K562 (cell line): ENCODE measurements around the gene EGR1. TPM values are rescaled to one million over a fixed set of nuclear protein-coding genes. Genes with fewer than 3 reads are reported as not detected.
A peak's percentile ranks its signal among the peaks of the same experiment; 100 is the strongest.

ENCODE experiments used
- CBX3 ChIP-seq, 2 experiments: IDR thresholded peaks; 1 replicate in 1 of 2; 2 replicates in 1 of 2; pipeline ENCODE4 v1.6.1; 2012; ENCODE audit warnings: inconsistent platforms in 2 of 2, low read length in 2 of 2, borderline replicate concordance in 1 of 2, control low read depth in 1 of 2
- DDX20 ChIP-seq: fragments of 450-650 bp; IDR thresholded peaks from 2 replicates; pipeline ENCODE4 v1.6.1; 2016; ENCODE audit warnings: missing genetic modification characterization, low read depth, mild to moderate bottlenecking, missing compliant biosample characterization, moderate library complexity
- FOS ChIP-seq: IDR thresholded peaks from 3 replicates; pipeline ENCODE4 v1.6.1; 2011; ENCODE audit not compliant: insufficient read length; ENCODE audit errors: extremely low read depth
- HNRNPK ChIP-seq: fragments of 200-400 bp; formaldehyde crosslinking; IDR thresholded peaks from one replicate; pipeline ENCODE4 v1.6.1; 2018; ENCODE audit warnings: mild to moderate bottlenecking, low read depth, low read length; ENCODE audit not compliant: poor library complexity, severe bottlenecking
- ID3 ChIP-seq, 2 experiments: fragments of 250-450 bp in 1 of 2; fragments of 450-650 bp in 1 of 2; sonication (Bioruptor Pico) in 1 of 2; IDR thresholded peaks; 2 replicates each; pipeline versions ENCODE4 v1.6.1 to v1.8.0; 2016 to 2021; ENCODE audit warnings: mild to moderate bottlenecking in 2 of 2, moderate library complexity in 2 of 2, missing compliant biosample characterization in 1 of 2, missing genetic modification characterization in 1 of 2
- LARP7 ChIP-seq: fragments of 450-650 bp; IDR thresholded peaks from 2 replicates; pipeline ENCODE4 v1.6.1; 2016
- MAFK ChIP-seq: IDR thresholded peaks from 2 replicates; pipeline ENCODE4 v1.6.1; 2011; ENCODE audit warnings: low read length, improper control_type of control experiment
- PCBP2 ChIP-seq: fragments of 200-400 bp; formaldehyde crosslinking; IDR thresholded peaks from 2 replicates; pipeline ENCODE4 v1.6.1; 2018; ENCODE audit warnings: low read length, low read depth, mild to moderate bottlenecking, moderate library complexity; ENCODE audit not compliant: poor library complexity, severe bottlenecking
- PHF8 ChIP-seq: fragments of 200-600 bp; sonication (generic); IDR thresholded peaks from 2 replicates; pipeline ENCODE4 v1.6.1; 2012; ENCODE audit warnings: mixed run types, mild to moderate bottlenecking, inconsistent platforms, low read length, moderate library complexity, borderline replicate concordance
- RBM15 ChIP-seq: fragments of 200-400 bp; formaldehyde crosslinking; IDR thresholded peaks from 2 replicates; pipeline ENCODE4 v1.6.1; 2018; ENCODE audit warnings: mild to moderate bottlenecking, low read length, moderate library complexity; ENCODE audit not compliant: insufficient read depth
- ZBTB49 ChIP-seq: sonication (generic); formaldehyde crosslinking; IDR thresholded peaks from 2 replicates; pipeline ENCODE4 v1.8.0; 2022; ENCODE audit warnings: missing genetic modification reagents, mild to moderate bottlenecking, borderline replicate concordance
- ZNF785 ChIP-seq: fragments of 250-450 bp; sonication (Bioruptor Pico); IDR thresholded peaks from 2 replicates; pipeline ENCODE4 v1.4.0; 2020; ENCODE audit warnings: mild to moderate bottlenecking
- polyA plus RNA-seq, 8 experiments: library from polyadenylated mRNA; depleted of rRNA in 4 of 8; stranded (reverse) in 5 of 8; unstranded in 3 of 8; fragments of >200 nt; fragmentation: Nextera tagmentation in 2 of 8; fragmentation: Illumina TruSeq in 1 of 8; extraction: Ambion mirVana in 2 of 8; extraction: Trizol in 1 of 8; gene quantifications; 2 replicates each; pipeline versions ENCODE4 v1.2.1 to v1.2.3, GENCODE V29; 2011 to 2014; ENCODE audit warnings: inconsistent platforms in 1 of 8, missing spikeins in 1 of 8
- total RNA-seq, 7 experiments: library from RNA; depleted of rRNA in 6 of 7; stranded (reverse); fragments of >200 nt in 6 of 7; fragmentation: Illumina TruSeq in 2 of 7; extraction: Trizol in 2 of 7; gene quantifications; 2 replicates each; pipeline versions ENCODE4 v1.2.1 to v1.2.3, GENCODE V29; 2011 to 2021; ENCODE audit warnings: low replicate concordance in 1 of 7
- TF ChIP-seq, protein P1 (sequence below): fragments of 450-650 bp; IDR thresholded peaks from 2 replicates; pipeline ENCODE4 v1.6.1; 2016
- TF ChIP-seq, protein P2 (sequence below): IDR thresholded peaks from 2 replicates; pipeline ENCODE4 v1.6.1; 2011; ENCODE audit warnings: borderline replicate concordance, low read depth, mild to moderate bottlenecking, moderate library complexity, low read length; ENCODE audit not compliant: insufficient read depth, poor library complexity, severe bottlenecking
- TF ChIP-seq, protein P3 (sequence below): fragments of 200-400 bp; formaldehyde crosslinking; IDR thresholded peaks from 2 replicates; pipeline ENCODE4 v1.6.1; 2017; ENCODE audit warnings: mild to moderate bottlenecking, low read depth, low read length, moderate library complexity

EGR1 gene
- total and polyA plus RNA-seq, 9 of the 15 experiments (the other 6 are each of a cell fraction or from before 2014, with no cell fraction given): 1.3 to 132 (median 21.5) TPM

- TF ChIP-seq ZBTB49 (CRISPR knock-in tag) (no peak), RBM15 (no peak), PHF8 (no peak), DDX20 (tag) (no peak), CBX3 (IDR thresholded peaks at IDR 0.05; ENCODE audit: borderline replicate concordance in 1 of 2, low read length in 2 of 2) (peak in 1 of 2 experiments; percentile 80; a peak in 2 of 3 replicates), LARP7 (no peak), ZNF785 (CRISPR knock-in tag) (no peak), ID3 (CRISPR knock-in tag; IDR thresholded peaks at IDR 0.05) (no peak), ID3 (tag; IDR thresholded peaks at IDR 0.05) (peak; percentile 70; the same call in 1 of the 2 replicates), PCBP2 (no peak), FOS (no peak), MAFK (peak; percentile 22), HNRNPK (no peak)
- TF ChIP-seq, protein P1, sequence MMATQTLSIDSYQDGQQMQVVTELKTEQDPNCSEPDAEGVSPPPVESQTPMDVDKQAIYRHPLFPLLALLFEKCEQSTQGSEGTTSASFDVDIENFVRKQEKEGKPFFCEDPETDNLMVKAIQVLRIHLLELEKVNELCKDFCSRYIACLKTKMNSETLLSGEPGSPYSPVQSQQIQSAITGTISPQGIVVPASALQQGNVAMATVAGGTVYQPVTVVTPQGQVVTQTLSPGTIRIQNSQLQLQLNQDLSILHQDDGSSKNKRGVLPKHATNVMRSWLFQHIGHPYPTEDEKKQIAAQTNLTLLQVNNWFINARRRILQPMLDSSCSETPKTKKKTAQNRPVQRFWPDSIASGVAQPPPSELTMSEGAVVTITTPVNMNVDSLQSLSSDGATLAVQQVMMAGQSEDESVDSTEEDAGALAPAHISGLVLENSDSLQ: no peak
- TF ChIP-seq, protein P2, sequence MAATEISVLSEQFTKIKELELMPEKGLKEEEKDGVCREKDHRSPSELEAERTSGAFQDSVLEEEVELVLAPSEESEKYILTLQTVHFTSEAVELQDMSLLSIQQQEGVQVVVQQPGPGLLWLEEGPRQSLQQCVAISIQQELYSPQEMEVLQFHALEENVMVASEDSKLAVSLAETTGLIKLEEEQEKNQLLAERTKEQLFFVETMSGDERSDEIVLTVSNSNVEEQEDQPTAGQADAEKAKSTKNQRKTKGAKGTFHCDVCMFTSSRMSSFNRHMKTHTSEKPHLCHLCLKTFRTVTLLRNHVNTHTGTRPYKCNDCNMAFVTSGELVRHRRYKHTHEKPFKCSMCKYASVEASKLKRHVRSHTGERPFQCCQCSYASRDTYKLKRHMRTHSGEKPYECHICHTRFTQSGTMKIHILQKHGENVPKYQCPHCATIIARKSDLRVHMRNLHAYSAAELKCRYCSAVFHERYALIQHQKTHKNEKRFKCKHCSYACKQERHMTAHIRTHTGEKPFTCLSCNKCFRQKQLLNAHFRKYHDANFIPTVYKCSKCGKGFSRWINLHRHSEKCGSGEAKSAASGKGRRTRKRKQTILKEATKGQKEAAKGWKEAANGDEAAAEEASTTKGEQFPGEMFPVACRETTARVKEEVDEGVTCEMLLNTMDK: no peak
- TF ChIP-seq, protein P3, sequence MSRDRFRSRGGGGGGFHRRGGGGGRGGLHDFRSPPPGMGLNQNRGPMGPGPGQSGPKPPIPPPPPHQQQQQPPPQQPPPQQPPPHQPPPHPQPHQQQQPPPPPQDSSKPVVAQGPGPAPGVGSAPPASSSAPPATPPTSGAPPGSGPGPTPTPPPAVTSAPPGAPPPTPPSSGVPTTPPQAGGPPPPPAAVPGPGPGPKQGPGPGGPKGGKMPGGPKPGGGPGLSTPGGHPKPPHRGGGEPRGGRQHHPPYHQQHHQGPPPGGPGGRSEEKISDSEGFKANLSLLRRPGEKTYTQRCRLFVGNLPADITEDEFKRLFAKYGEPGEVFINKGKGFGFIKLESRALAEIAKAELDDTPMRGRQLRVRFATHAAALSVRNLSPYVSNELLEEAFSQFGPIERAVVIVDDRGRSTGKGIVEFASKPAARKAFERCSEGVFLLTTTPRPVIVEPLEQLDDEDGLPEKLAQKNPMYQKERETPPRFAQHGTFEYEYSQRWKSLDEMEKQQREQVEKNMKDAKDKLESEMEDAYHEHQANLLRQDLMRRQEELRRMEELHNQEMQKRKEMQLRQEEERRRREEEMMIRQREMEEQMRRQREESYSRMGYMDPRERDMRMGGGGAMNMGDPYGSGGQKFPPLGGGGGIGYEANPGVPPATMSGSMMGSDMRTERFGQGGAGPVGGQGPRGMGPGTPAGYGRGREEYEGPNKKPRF: peak; percentile 90
These were observed 4.5 kb downstream of the EGR1 start (continued) for GRCh38 chr5:138469540-138470321.
